GM23248 (cell line): ENCODE results near the gene PRELP. TPM values are rescaled to one million over a fixed set of nuclear protein-coding genes. Genes with fewer than 3 reads are reported as not detected.

ENCODE experiments used
- DNase-seq: peaks from one replicate; pipeline ENCODE4 v3.0.0-alpha.2; 2015
- H2AFZ ChIP-seq: fragments of 200-600 bp; sonication (generic); 2 replicates; pipeline ENCODE4 v1.6.1; 2016; ENCODE audit warnings: antibody characterized with exemption
- H3F3A ChIP-seq: fragments of 200-600 bp; sonication (generic); 2 replicates; pipeline ENCODE4 v1.6.1; 2016; ENCODE audit warnings: mild to moderate bottlenecking, antibody characterized with exemption, mixed run types; ENCODE audit not compliant: insufficient read depth
- H3K27ac ChIP-seq: fragments of 200-600 bp; sonication (generic); 2 replicates; pipeline ENCODE4 v1.5.1; 2016; ENCODE audit warnings: mild to moderate bottlenecking
- H3K27me3 ChIP-seq: fragments of 200-600 bp; sonication (generic); replicated peaks from 2 replicates; pipeline ENCODE4 v1.6.1; 2016; ENCODE audit warnings: mild to moderate bottlenecking; ENCODE audit not compliant: insufficient read depth
- H3K36me3 ChIP-seq: fragments of 200-600 bp; sonication (generic); 2 replicates; pipeline ENCODE4 v1.6.1; 2016; ENCODE audit warnings: low read depth, mild to moderate bottlenecking
- H3K4me1 ChIP-seq: fragments of 200-600 bp; sonication (generic); 2 replicates; pipeline ENCODE4 v1.6.1; 2016; ENCODE audit warnings: mild to moderate bottlenecking; ENCODE audit not compliant: insufficient read depth
- H3K4me2 ChIP-seq: fragments of 200-600 bp; sonication (generic); one replicate; pipeline ENCODE4 v1.6.1; 2016; ENCODE audit warnings: mild to moderate bottlenecking; ENCODE audit not compliant: unreplicated experiment
- H3K4me3 ChIP-seq: fragments of 200-600 bp; sonication (generic); 2 replicates; pipeline ENCODE4 v1.5.1; 2016; ENCODE audit warnings: mild to moderate bottlenecking
- H3K79me2 ChIP-seq: fragments of 200-600 bp; sonication (generic); 2 replicates; pipeline ENCODE4 v1.6.1; 2016; ENCODE audit warnings: mild to moderate bottlenecking; ENCODE audit not compliant: insufficient read depth
- H3K9ac ChIP-seq: fragments of 200-600 bp; sonication (generic); 2 replicates; pipeline ENCODE4 v1.6.1; 2016; ENCODE audit warnings: mild to moderate bottlenecking
- H3K9me2 ChIP-seq: fragments of 200-600 bp; sonication (generic); 2 replicates; pipeline ENCODE4 v1.6.1; 2016; ENCODE audit warnings: mixed run types, mild to moderate bottlenecking, moderate library complexity; ENCODE audit not compliant: insufficient read depth
- H3K9me3 ChIP-seq: fragments of 200-600 bp; sonication (generic); one replicate; pipeline ENCODE4 v1.6.1; 2017; ENCODE audit warnings: low read depth
- H4K20me1 ChIP-seq: fragments of 200-600 bp; sonication (generic); 2 replicates; pipeline ENCODE4 v1.6.0; 2016; ENCODE audit not compliant: insufficient read depth
- EZH2 ChIP-seq: fragments of 200-600 bp; sonication (generic); IDR thresholded peaks from 2 replicates; pipeline ENCODE4 v1.6.1; 2018; ENCODE audit warnings: antibody characterized with exemption, mild to moderate bottlenecking; ENCODE audit not compliant: insufficient read depth, poor library complexity, severe bottlenecking
- EZH2phosphoT487 ChIP-seq: fragments of 200-600 bp; sonication (generic); IDR thresholded peaks from 2 replicates; pipeline ENCODE4 v1.6.1; 2018; ENCODE audit warnings: antibody characterized with exemption, moderate library complexity, mild to moderate bottlenecking, low read depth; ENCODE audit not compliant: insufficient read depth
- WGBS, 2 experiments: methylation state at CpG; one replicate each; pipeline ENCODE4 v1.1.6; 2015 to 2017; ENCODE audit warnings: low lambda C conversion rate in 2 of 2, low coverage in 1 of 2; ENCODE audit errors: missing lambda C conversion rate in 2 of 2; 5-methylcytosine and 5-hydroxymethylcytosine counted together
- in situ Hi-C: fragments of 300-500 bp; cut with MboI; formaldehyde crosslinking; loops from 2 replicates; pipeline ENCODE4 v1.15.0; 2020
- polyA plus RNA-seq: library from polyadenylated mRNA; unstranded; fragments of >200 nt; fragmentation: Nextera tagmentation; extraction: Ambion mirVana; gene quantifications from 2 replicates; pipeline ENCODE4 v1.2.1, GENCODE V29; 2016
- total RNA-seq: library from RNA; depleted of rRNA; stranded (reverse); fragments of >200 nt; shearing (Covaris generic); gene quantifications from 2 replicates; pipeline ENCODE4 v1.2.3, GENCODE V29; 2014; rRNA removed

Gene PRELP
- total and polyA plus RNA-seq, 2 experiments from 2014 or later, result 0.32 to 1.6 TPM

GRCh38 chr1:203539831-203540546 lies 64.4 kb downstream of the PRELP start:
- Histone ChIP-seq H2AFZ (no peak overlapping the region), H3K4me3 (no peak overlapping the region), H3K4me2 (no peak overlapping the region), H3K9me3 (no peaks in the 10 kb centered on the region), H3F3A (peaks cover 30% of the 10 kb centered on the region), H3K36me3 (no peaks in the 10 kb centered on the region), H3K4me1 (peaks cover 31% of the 10 kb centered on the region), H3K27me3 (no peaks in the 10 kb centered on the region), H3K79me2 (no peaks in the 10 kb centered on the region), H3K9ac (no peak overlapping the region), H3K27ac (no peak overlapping the region), H4K20me1 (no peaks in the 10 kb centered on the region), H3K9me2 (no peaks in the 10 kb centered on the region)
- WGBS, 2 experiments, result 97 to 99% methylated on average over 5 of the region's 5 CpGs
- TF ChIP-seq EZH2phosphoT487, result no peak
- TF ChIP-seq EZH2, result no peak
- in situ Hi-C loops, result no loop called here
- DNase-seq, result peak; percentile 36

Other genes starting within 250 kb of the PRELP start
- not detected in 2 replicates for gene CHIT1, start 246.1 kb upstream of the PRELP start, total RNA-seq
- gene CHIT1, start 246.1 kb upstream of the PRELP start, polyA plus RNA-seq, result not detected in 2 replicates
- gene BTG2, start 170.3 kb upstream of the PRELP start, total RNA-seq, result 5.0 and 7.8 TPM in 2 replicates
- 7.5 and 7.9 TPM in 2 replicates for gene BTG2, start 170.3 kb upstream of the PRELP start, polyA plus RNA-seq
- 12.1 and 14.6 TPM in 2 replicates for gene FMOD, start 124.7 kb upstream of the PRELP start, total RNA-seq
- 11.2 and 11.4 TPM in 2 replicates for gene FMOD, start 124.7 kb upstream of the PRELP start, polyA plus RNA-seq
- gene OPTC, start 18.3 kb downstream of the PRELP start, total RNA-seq, result not detected in 2 replicates
- not detected in 2 replicates for gene OPTC, start 18.3 kb downstream of the PRELP start, polyA plus RNA-seq
- gene ATP2B4, start 151.0 kb downstream of the PRELP start, total RNA-seq, result 82.8 and 86.6 TPM in 2 replicates
- 49.5 and 49.7 TPM in 2 replicates for gene ATP2B4, start 151.0 kb downstream of the PRELP start, polyA plus RNA-seq